Endodermal cell (in vitro differentiated cells): Measurements from ENCODE around the gene CCDC57. TPM values are rescaled to one million over a fixed set of nuclear protein-coding genes. Genes with fewer than 3 reads are reported as not detected.

Experiments
- DNase-seq: peaks from one replicate; pipeline ENCODE4 v3.0.0-alpha.2; 2017
- H3K27ac ChIP-seq: 2 replicates; pipeline ENCODE4 v1.5.1; 2013; ENCODE audit warnings: mild to moderate bottlenecking, low read depth, low read length, moderate library complexity
- H3K27me3 ChIP-seq: 2 replicates; pipeline ENCODE4 v1.6.1; 2013; ENCODE audit warnings: mild to moderate bottlenecking, low read length, moderate library complexity; ENCODE audit not compliant: insufficient read depth, control insufficient read depth, poor library complexity, severe bottlenecking
- H3K36me3 ChIP-seq: 2 replicates; pipeline ENCODE4 v1.7.0; 2013; ENCODE audit warnings: mild to moderate bottlenecking, low read length, moderate library complexity; ENCODE audit not compliant: control insufficient read depth, insufficient read depth
- H3K4me1 ChIP-seq: one replicate; pipeline ENCODE4 v1.7.0; 2013; ENCODE audit warnings: low read length; ENCODE audit not compliant: control insufficient read depth, insufficient read depth
- H3K4me3 ChIP-seq: 2 replicates; pipeline ENCODE4 v1.5.1; 2013; ENCODE audit warnings: mild to moderate bottlenecking, low read length, moderate library complexity
- H3K9ac ChIP-seq: 2 replicates; pipeline ENCODE4 v1.6.1; 2013; ENCODE audit warnings: mild to moderate bottlenecking, low read length, moderate library complexity; ENCODE audit not compliant: poor library complexity, severe bottlenecking; ENCODE audit errors: extremely low read depth
- H3K9me3 ChIP-seq: 2 replicates; pipeline ENCODE4 v1.6.1; 2013; ENCODE audit warnings: mild to moderate bottlenecking, low read length, moderate library complexity; ENCODE audit not compliant: control insufficient read depth
- H3K27ac Mint-ChIP-seq: 2 replicates; pipeline ENCODE4 v1.8.0; 2020; ENCODE audit warnings: mixed read lengths
- H3K27me3 Mint-ChIP-seq: 2 replicates; pipeline ENCODE4 v1.8.0; 2021; ENCODE audit warnings: mild to moderate bottlenecking, mixed read lengths; ENCODE audit not compliant: insufficient read depth
- H3K36me3 Mint-ChIP-seq: 2 replicates; pipeline ENCODE4 v1.8.0; 2020; ENCODE audit warnings: low read depth, mixed read lengths
- H3K4me1 Mint-ChIP-seq: 2 replicates; pipeline ENCODE4 v1.8.0; 2020; ENCODE audit warnings: mixed read lengths
- H3K4me3 Mint-ChIP-seq: 2 replicates; pipeline ENCODE4 v1.8.0; 2020; ENCODE audit warnings: mild to moderate bottlenecking, moderate library complexity, mixed read lengths
- H3K9me3 Mint-ChIP-seq: 2 replicates; pipeline ENCODE4 v1.8.0; 2020; ENCODE audit warnings: mild to moderate bottlenecking, mixed read lengths
- CTCF ChIP-seq: fragments of 200-600 bp; sonication (generic); conservative IDR thresholded peaks from 2 replicates; pipeline ENCODE4 v1.5.0; 2021; ENCODE audit warnings: antibody characterized with exemption, mild to moderate bottlenecking
- WGBS, 2 experiments: methylation state at CpG; one replicate each; pipeline versions ENCODE4 v1.1.5 to v1.1.7; 2013; ENCODE audit warnings: missing lambda C conversion rate in 2 of 2, mixed read lengths in 1 of 2; ENCODE audit not compliant: insufficient coverage in 1 of 2, insufficient read length in 1 of 2; 5-methylcytosine and 5-hydroxymethylcytosine counted together
- total RNA-seq, 2 donors: library from RNA; stranded (reverse); fragmentation: NEBNext Ultra II Directional in 1 of 2; extraction: Animal tissue kit (Norgen Biotek cat#: 25700) in 1 of 2; gene quantifications; 2 replicates in 1 of 2; 3 replicates in 1 of 2; pipeline ENCODE4 v1.2.1, GENCODE V29; 2021

CCDC57 gene
- total RNA-seq, 2 donors from 2014 or later = 61.8 to 82.8 TPM

DNA sequence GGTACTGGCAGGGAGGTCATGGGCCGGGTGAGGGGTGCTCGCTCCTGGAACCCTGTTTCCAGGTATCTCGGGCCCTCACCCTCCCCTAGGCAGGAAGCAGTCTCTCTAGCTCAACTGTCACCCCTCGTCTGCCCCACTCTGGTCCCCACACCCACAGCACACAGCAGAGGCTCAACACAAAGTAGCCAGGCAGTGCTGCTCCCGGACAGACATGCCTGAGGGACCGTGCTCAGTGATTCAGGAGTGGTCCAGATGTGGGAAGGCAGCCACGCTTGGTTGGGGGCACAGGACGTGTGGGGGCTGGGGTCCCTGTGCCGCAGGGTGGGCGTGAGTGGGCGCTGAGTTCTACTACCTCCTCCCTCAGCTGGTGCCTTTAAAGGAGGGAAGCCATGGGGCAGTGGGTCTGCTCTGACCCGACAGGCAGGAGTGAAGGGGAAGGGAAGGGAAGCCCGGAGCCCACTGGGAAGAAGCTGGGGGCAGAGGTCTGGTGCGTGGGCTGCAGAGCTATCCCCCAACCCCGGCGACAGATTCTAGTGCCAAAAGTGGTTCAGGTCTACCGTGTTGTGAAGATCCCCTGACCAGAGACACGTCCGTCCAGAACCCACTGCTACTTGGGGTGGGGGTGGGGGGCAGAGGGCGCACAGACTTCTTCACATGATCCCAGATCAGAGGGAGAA is 28.0 kb upstream of the CCDC57 start:
- H3K4me1 Mint-ChIP-seq = peaks cover 8% of the 10 kb centered on the region
- H3K27ac Mint-ChIP-seq = peak overlapping the region; percentile 77
- Histone ChIP-seq H3K9me3 (no peaks in the 10 kb centered on the region), H3K27me3 (no peaks in the 10 kb centered on the region), H3K27ac (peak overlapping the region; percentile 41), H3K4me3 (no peak overlapping the region), H3K4me1 (peaks cover 3% of the 10 kb centered on the region), H3K36me3 (peaks cover 41% of the 10 kb centered on the region), H3K9ac (no peak overlapping the region)
- no peaks in the 10 kb centered on the region for H3K27me3 Mint-ChIP-seq
- H3K9me3 Mint-ChIP-seq = no peaks in the 10 kb centered on the region
- H3K36me3 Mint-ChIP-seq = peaks cover 33% of the 10 kb centered on the region
- no peak overlapping the region for H3K4me3 Mint-ChIP-seq
- TF ChIP-seq CTCF = no peak
- WGBS, 2 experiments = 95% methylated on average over 14 to 20 of the region's 20 CpGs
- peak; percentile 52 for DNase-seq

- Histone ChIP-seq H3K9ac (no peak overlapping the region), H3K27ac (no peak overlapping the region), H3K27me3 (no peaks in the 10 kb centered on the region), H3K36me3 (peaks cover 35% of the 10 kb centered on the region), H3K4me3 (no peak overlapping the region), H3K4me1 (peaks cover 3% of the 10 kb centered on the region), H3K9me3 (no peaks in the 10 kb centered on the region)
- Mint-ChIP-seq H3K4me3 (no peak overlapping the region), H3K27me3 (no peaks in the 10 kb centered on the region), H3K4me1 (peaks cover 8% of the 10 kb centered on the region), H3K9me3 (no peaks in the 10 kb centered on the region), H3K36me3 (peaks cover 27% of the 10 kb centered on the region), H3K27ac (no peak overlapping the region)
- DNase-seq = peak; percentile 54
- TF ChIP-seq CTCF = no peak
- 89 to 90% methylated on average over 15 to 22 of the region's 22 CpGs for WGBS, 2 experiments
Measured at GRCh38 chr17:82239926-82240505, 27.4 kb upstream of the CCDC57 start.

DNA sequence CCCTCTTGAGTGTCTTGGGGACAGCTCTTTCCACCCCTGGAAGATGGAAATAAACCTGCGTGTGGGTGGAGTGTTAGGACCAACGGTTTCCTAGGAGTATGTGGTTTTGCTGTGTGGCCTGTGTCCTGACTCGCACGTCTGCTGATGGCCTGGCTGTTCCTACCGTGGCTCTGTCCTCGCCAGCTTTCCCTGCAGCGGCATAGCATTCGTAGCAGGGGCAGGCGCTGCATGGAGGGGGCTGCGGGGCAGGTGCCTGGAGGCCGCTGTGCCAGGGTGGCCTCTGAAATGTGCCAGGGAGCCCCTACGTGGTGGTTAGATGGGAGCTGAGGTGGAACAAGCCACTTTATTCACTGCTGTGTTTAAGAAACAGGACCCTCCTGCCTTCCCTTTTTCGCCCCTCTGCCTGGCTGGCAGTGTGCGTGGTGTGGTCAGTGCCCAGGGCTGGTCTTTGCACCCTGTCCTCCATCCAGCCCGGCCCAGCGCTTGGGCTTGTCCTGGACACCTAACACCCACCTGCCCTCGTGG is 26.8 kb upstream of the CCDC57 start:
- Histone ChIP-seq H3K4me1 (peaks cover 3% of the 10 kb centered on the region), H3K27me3 (no peaks in the 10 kb centered on the region), H3K9me3 (no peaks in the 10 kb centered on the region), H3K27ac (peak overlapping the region; percentile 24), H3K36me3 (peaks cover 30% of the 10 kb centered on the region), H3K4me3 (no peak overlapping the region), H3K9ac (no peak overlapping the region)
- no peak for DNase-seq
- Mint-ChIP-seq H3K4me1 (peaks cover 8% of the 10 kb centered on the region), H3K27me3 (no peaks in the 10 kb centered on the region), H3K27ac (no peak overlapping the region), H3K4me3 (no peak overlapping the region), H3K9me3 (no peaks in the 10 kb centered on the region), H3K36me3 (peaks cover 21% of the 10 kb centered on the region)
- 96 to 100% methylated on average over 7 to 17 of the region's 17 CpGs for WGBS, 2 experiments
- TF ChIP-seq CTCF = no peak
